HG03521 (cell line): ENCODE measurements around the gene REC114.

ENCODE experiments used
- ATAC-seq: cut with Tn5 transposase; IDR thresholded peaks from one replicate; pipeline ENCODE4 v1.9.1; 2021; ENCODE audit warnings: mild to moderate bottlenecking, moderate library complexity; ENCODE audit not compliant: unreplicated experiment

Gene REC114

DNA sequence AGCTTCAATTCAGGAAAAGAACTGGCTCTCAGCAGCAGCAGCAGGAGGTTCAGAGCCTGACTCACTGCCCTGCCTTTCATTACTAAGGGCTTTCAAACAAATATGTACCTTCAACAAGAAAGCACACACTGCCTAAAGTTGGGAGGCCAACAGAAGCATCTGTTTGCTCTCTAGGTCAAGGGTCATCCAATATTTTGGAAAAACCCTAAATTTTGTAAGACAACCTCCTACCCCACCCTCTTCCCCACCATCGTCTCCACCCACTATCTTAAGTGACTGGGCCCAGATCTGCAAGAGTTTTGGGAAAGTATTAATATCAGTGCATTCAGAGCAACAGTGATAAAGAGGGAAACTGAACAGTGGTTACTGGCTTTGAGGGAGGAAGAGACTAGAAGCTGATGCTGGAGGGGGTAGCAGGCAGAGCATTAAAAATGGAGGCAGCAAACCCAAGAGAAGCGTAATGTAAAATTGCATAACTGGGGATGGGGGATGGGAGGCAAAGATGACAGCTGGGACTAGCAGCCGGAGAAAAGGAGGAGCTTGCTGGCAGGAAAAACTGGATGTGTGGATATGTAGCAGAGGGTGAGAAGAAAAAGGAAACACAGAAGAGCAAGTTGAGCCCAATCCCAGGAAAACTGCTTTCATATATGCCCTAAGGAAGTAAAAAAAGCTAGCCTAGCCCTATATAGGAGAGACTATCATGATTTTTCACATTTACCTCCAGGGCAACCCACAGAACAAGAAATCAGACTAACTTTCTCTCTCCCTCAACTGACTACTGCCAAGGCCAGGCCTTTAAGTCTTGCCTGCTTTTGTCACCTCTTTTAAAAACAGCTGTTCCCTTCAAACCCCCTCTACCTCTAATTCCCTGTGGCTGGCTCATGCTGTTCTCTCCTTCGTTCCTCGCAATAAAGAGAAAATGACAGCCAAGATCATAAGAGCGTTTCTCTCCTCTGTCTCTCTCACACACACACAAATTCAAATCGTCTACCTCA is 158.8 kb downstream of the REC114 start:
- no peak for ATAC-seq

DNA sequence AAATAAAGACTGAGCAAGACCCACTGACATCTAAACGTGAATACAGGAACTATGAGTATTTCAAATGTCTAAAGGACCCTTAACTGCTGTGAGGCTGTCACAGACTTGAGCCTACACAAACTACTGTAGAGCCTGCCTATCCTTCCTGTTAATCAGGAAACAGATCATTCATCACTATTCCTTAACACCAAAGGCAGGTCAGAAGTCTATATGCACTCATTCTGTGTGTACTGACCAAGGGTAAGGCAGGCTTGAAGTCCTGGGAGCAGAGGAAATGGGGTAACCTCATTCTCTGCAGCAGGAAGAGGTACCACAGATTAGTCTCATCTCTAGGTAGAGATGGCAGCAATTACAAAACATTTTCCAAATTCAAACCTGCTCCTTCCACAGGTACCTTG is 159.5 kb downstream of the REC114 start:
- ATAC-seq = no peak

DNA sequence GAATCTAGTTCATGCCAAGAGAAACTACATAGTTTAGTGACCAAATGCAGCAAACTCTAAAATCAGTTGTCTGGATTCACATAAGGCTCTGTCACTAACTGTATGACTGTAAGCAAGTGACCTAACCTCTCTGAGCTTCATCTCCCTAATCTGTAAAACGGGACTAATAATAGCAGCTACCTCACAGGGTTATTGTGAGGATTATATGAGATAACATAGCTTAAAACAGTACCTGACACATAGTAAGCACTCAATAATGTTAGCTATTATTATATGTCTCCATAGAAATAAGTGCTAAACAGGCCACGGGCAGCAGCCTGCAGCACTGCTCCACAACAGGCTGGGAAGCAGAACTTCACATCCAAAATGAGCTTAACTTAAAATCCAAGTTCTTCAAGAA is 160.0 kb downstream of the REC114 start:
- no peak for ATAC-seq

DNA sequence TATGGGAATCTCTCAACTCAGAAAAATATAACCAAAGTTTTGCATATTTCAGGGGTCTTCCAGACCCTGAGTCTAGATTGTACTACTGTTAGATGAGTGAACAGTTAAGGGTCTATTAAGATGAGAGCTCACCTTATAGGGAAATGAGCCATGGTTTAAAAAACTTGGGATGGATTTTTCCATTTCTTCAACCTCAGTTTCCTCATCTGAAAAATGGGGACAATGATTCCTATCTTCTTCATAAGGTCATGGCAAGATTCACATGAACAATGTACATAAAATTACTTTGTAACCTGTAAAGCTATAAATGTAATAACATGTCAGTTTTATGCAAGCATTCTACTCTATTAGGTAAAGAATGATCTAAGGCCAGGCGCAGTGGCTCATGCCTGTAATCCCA is 161.5 kb downstream of the REC114 start:
- no peak for ATAC-seq

DNA sequence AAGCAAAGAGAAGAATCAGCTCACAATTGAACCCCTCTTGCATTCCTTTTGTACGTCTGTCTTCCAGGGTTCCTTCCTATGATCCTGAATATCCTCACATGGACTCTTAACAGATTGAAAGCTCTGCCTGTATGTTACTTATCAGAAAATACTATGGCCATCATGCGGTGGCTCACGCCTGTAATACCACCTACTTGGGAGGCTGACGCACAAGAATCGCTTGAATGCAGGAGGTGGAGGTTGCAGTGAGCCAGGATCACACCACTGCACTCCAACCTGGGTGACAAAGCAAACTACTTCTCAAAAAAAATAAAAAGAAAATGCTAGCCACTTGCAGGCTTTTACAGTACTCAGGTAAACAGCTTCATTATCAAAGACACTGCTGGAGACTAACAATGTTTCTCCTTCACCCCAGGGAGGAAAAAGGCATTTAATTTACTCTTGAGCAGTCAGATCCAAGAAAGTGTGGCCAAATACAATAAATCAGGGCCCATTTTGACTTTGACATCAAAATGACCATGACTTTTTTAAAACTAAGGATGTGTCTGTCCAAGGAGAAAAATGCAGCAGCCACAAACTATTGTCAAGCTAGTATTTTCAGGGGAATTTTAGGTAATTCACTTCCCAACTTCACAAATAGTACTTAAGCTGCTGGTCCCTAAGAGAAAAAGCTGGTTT is 162.9 kb downstream of the REC114 start:
- ATAC-seq = no peak

DNA sequence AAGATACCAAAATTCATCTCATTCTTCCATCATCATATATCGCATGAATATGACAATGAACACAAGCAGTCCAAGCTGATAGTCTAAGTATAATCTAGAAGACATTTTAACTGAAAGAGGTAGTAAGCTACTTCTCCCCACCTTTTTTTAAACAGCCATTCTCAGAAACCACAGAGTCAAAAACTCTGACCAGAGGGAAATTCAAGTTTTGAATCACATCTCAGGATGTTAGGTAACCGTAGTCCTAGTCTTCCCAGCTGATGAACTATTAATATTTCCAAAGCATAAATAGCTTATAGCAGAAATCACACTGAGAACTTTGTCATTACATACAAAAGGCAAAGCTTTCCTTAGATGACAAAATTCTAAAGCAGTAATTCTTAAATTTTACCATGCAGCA is 164.4 kb downstream of the REC114 start:
- ATAC-seq = no peak

DNA sequence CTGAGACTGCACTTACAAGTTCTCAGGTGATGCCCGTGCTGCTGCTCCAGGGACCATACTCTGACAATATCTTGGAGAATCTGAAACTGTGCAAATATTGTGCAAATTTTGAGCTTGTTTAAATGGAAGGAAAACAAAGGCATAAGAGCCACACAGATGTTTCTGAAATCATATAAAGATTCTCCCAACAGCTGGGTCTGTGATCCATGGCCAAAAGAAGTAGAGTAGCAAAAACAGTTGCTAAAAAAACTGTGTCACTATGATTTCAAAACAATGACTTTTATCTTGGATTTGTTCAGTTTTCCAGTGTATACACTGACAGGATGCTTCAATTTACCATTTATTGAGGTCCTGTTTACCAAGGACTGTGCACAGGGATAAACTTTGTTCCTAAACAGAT is 164.9 kb downstream of the REC114 start:
- ATAC-seq = no peak

DNA sequence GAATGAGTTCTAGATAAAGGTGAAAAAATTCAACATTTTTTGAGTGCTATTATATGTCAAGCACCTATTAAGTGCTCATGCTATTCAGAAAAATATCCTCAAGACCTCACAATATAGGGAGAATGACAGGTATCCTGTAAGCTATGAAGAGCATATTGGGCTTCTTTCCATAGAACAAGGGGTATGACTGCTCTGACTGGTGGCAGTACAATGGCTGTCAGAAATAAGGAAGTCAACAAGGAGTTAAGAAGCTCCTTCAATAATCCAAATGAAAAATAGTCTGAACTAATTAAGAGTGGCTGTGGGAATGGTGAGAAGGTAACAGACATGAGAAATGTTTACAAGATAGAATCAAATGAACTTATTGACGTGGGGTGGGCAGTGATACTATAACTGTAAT is 165.5 kb downstream of the REC114 start:
- no peak for ATAC-seq

DNA sequence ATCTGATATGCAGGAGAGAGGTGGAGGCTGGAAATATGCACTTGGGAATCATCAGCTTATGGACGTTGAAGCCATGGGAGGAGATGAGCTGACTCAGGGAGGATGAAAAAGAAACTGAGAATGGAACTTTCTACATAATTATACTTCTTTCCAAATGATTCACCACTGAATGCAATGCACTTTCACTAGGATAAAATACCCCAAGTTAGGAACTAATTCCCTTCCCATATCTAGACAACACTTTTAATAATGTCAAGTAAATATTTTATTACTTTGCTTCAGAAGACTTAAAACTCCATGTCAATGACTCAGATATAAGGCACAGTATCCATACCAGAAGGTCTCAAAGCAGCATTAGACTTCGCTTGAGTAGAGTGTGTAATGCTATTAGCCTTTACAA is 166.0 kb downstream of the REC114 start:
- no peak for ATAC-seq
